Choroid plexus epithelial cell (primary cell): ENCODE measurements around the gene SCN10A.
A peak's percentile ranks its signal among the peaks of the same experiment; 100 is the strongest.

ENCODE experiments used
- DNase-seq: peaks from one replicate; pipeline ENCODE4 v3.0.0-alpha.2; 2010; ENCODE audit warnings: low read depth
- H3K4me3 ChIP-seq: 2 replicates; pipeline ENCODE4 v1.5.1; 2011; ENCODE audit warnings: low read depth, mild to moderate bottlenecking, control low read depth, low read length, moderate library complexity
- CTCF ChIP-seq: conservative IDR thresholded peaks from 2 replicates; pipeline ENCODE4 v1.5.1; 2011; ENCODE audit warnings: low read depth, mild to moderate bottlenecking, control low read depth, inconsistent platforms, low read length, moderate library complexity

Gene SCN10A

GRCh38 chr3:38835939-38836338, 19.9 kb upstream of the SCN10A start:
- no peak for TF ChIP-seq CTCF
- H3K4me3 ChIP-seq: no peak overlapping the region
- no peak for DNase-seq

- H3K4me3 ChIP-seq: no peak overlapping the region
- no peak for DNase-seq
- TF ChIP-seq CTCF: no peak
Observed at GRCh38 chr3:38834717-38835116, 18.7 kb upstream of the SCN10A start.

- DNase-seq: peak; percentile 93
- H3K4me3 ChIP-seq: no peak overlapping the region
- TF ChIP-seq CTCF: no peak
Observed at GRCh38 chr3:38834110-38834509, 18.1 kb upstream of the SCN10A start.

GRCh38 chr3:38829404-38829803, 13.4 kb upstream of the SCN10A start:
- TF ChIP-seq CTCF: no peak
- DNase-seq: peak; percentile 90
- no peak overlapping the region for H3K4me3 ChIP-seq

- no peak for DNase-seq
- H3K4me3 ChIP-seq: no peak overlapping the region
- TF ChIP-seq CTCF: no peak
Observed at GRCh38 chr3:38828681-38829080, 12.7 kb upstream of the SCN10A start.

GRCh38 chr3:38827791-38828190, 11.8 kb upstream of the SCN10A start:
- H3K4me3 ChIP-seq: no peak overlapping the region
- no peak for TF ChIP-seq CTCF
- DNase-seq: no peak

- H3K4me3 ChIP-seq: no peak overlapping the region
- DNase-seq: no peak
- TF ChIP-seq CTCF: no peak
Observed at GRCh38 chr3:38826001-38826400, 10.0 kb upstream of the SCN10A start.
